DOHH2 (cell line): ENCODE results near the gene FOXN3.

Source experiments
- H3F3A ChIP-seq: fragments of 200-600 bp; sonication (generic), shearing (Covaris generic); 2 replicates; pipeline ENCODE4 v1.6.0; 2016; ENCODE audit warnings: antibody characterized with exemption, mild to moderate bottlenecking; ENCODE audit not compliant: control insufficient read depth, insufficient read depth
- H3K27ac ChIP-seq: fragments of 200-600 bp; sonication (generic); 2 replicates; pipeline ENCODE4 v1.5.1; 2014; ENCODE audit warnings: low read depth, mild to moderate bottlenecking, low read length, moderate library complexity
- H3K27me3 ChIP-seq: fragments of 200-600 bp; sonication (generic); 2 replicates; pipeline ENCODE4 v1.6.1; 2014; ENCODE audit warnings: mild to moderate bottlenecking, low read length, mixed read lengths; ENCODE audit not compliant: control insufficient read depth
- H3K36me3 ChIP-seq: fragments of 200-600 bp; sonication (generic); 2 replicates; pipeline ENCODE4 v1.6.1; 2014; ENCODE audit warnings: mild to moderate bottlenecking, low read length, moderate library complexity, mixed read lengths; ENCODE audit not compliant: control insufficient read depth
- H3K4me1 ChIP-seq: fragments of 200-600 bp; sonication (generic); 2 replicates; pipeline ENCODE4 v1.6.1; 2014; ENCODE audit warnings: mild to moderate bottlenecking, low read length, mixed read lengths; ENCODE audit not compliant: control insufficient read depth
- H3K4me2 ChIP-seq: fragments of 200-600 bp; sonication (generic); 2 replicates; pipeline ENCODE4 v1.6.0; 2014; ENCODE audit warnings: mild to moderate bottlenecking, low read length, moderate library complexity
- H3K4me3 ChIP-seq: fragments of 200-600 bp; sonication (generic); 2 replicates; pipeline ENCODE4 v1.5.1; 2014; ENCODE audit warnings: mild to moderate bottlenecking, low read length, mixed read lengths
- H3K79me2 ChIP-seq: fragments of 200-600 bp; sonication (generic); 2 replicates; pipeline ENCODE4 v1.6.1; 2014; ENCODE audit warnings: mild to moderate bottlenecking, low read length, mixed read lengths; ENCODE audit not compliant: control insufficient read depth
- H3K9me2 ChIP-seq: fragments of 200-600 bp; sonication (generic); replicated peaks from 2 replicates; pipeline ENCODE4 v1.6.1; 2014; ENCODE audit warnings: mild to moderate bottlenecking, low read length, mixed read lengths; ENCODE audit not compliant: control insufficient read depth
- H3K9me3 ChIP-seq: fragments of 200-600 bp; sonication (generic); 2 replicates; pipeline ENCODE4 v1.6.1; 2014; ENCODE audit warnings: antibody characterized with exemption, low read length, mixed read lengths; ENCODE audit not compliant: control insufficient read depth, insufficient read depth
- H4K20me1 ChIP-seq: fragments of 200-600 bp; sonication (generic); 2 replicates; pipeline ENCODE4 v1.6.0; 2014; ENCODE audit warnings: low read depth, mild to moderate bottlenecking, antibody characterized with exemption, low read length, moderate library complexity; ENCODE audit not compliant: control insufficient read depth, insufficient read depth
- EZH2phosphoT487 ChIP-seq: fragments of 200-600 bp; sonication (generic); IDR thresholded peaks from 2 replicates; pipeline ENCODE4 v1.6.1; 2017; ENCODE audit warnings: borderline replicate concordance, mild to moderate bottlenecking, antibody characterized with exemption, low read length, moderate library complexity, mixed read lengths
- TF ChIP-seq, protein P1 (sequence below): fragments of 200-600 bp; sonication (generic); IDR thresholded peaks from one replicate; pipeline ENCODE4 v1.5.1; 2014; ENCODE audit warnings: antibody characterized with exemption, mild to moderate bottlenecking, low read depth, low read length; ENCODE audit not compliant: poor library complexity, severe bottlenecking

Gene FOXN3

DNA sequence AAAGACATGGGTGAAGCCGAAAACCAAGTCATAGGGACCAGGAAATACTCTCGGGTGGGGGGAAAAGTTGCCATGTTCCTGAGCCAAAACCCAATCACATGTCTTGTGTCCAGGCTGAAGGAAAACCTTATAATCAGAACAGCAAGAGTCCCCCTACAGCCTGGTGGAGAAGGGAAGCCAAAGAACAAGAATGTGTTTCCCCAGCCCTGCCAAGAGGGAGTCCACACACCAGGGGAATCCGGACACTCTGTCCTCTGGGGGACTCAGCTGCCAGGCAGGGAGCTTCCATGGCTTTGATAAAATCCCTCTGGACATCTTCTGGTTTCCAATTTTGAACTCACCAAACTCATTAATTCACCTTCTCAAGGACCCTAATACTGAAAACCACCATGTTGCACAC is 273.0 kb downstream of the FOXN3 start:
- no peak overlapping the region for H3K27ac ChIP-seq
- H3K27me3 ChIP-seq = peaks cover 5% of the 10 kb centered on the region; the same call in 1 of the 2 replicates
- TF ChIP-seq, protein P1, sequence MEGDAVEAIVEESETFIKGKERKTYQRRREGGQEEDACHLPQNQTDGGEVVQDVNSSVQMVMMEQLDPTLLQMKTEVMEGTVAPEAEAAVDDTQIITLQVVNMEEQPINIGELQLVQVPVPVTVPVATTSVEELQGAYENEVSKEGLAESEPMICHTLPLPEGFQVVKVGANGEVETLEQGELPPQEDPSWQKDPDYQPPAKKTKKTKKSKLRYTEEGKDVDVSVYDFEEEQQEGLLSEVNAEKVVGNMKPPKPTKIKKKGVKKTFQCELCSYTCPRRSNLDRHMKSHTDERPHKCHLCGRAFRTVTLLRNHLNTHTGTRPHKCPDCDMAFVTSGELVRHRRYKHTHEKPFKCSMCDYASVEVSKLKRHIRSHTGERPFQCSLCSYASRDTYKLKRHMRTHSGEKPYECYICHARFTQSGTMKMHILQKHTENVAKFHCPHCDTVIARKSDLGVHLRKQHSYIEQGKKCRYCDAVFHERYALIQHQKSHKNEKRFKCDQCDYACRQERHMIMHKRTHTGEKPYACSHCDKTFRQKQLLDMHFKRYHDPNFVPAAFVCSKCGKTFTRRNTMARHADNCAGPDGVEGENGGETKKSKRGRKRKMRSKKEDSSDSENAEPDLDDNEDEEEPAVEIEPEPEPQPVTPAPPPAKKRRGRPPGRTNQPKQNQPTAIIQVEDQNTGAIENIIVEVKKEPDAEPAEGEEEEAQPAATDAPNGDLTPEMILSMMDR = no peak
- TF ChIP-seq EZH2phosphoT487 = no peak
- H3K4me3 ChIP-seq = no peak overlapping the region
- no peaks in the 10 kb centered on the region for H3K79me2 ChIP-seq
- no peaks in the 10 kb centered on the region for H3K36me3 ChIP-seq
- H3K4me2 ChIP-seq = no peak overlapping the region
- no peaks in the 10 kb centered on the region; the same call in 1 of the 2 replicates for H3K9me2 ChIP-seq
- H4K20me1 ChIP-seq = no peaks in the 10 kb centered on the region
- no peaks in the 10 kb centered on the region for H3K9me3 ChIP-seq
- no peaks in the 10 kb centered on the region for H3F3A ChIP-seq
- H3K4me1 ChIP-seq = no peaks in the 10 kb centered on the region

DNA sequence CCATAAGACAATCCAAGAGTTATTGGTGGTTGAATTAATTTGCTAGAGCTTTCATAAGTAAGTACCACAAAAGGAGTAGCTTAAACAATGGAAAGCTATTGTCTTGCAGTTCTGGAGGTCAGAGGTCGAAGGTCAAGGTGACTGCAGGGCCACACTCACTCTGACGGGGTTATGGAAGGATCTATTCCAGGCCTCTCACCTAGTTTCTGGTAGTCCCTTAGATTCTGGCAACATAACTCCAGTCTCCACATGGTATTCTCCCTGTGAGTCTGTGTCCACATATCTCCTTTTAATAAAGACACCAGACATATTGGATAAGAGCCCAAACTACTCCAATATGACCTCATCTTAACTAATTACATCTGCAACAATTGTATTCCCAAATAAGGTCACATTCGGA is 273.4 kb downstream of the FOXN3 start:
- no peaks in the 10 kb centered on the region for H3K36me3 ChIP-seq
- TF ChIP-seq, protein P1 = no peak
- TF ChIP-seq EZH2phosphoT487 = no peak

DNA sequence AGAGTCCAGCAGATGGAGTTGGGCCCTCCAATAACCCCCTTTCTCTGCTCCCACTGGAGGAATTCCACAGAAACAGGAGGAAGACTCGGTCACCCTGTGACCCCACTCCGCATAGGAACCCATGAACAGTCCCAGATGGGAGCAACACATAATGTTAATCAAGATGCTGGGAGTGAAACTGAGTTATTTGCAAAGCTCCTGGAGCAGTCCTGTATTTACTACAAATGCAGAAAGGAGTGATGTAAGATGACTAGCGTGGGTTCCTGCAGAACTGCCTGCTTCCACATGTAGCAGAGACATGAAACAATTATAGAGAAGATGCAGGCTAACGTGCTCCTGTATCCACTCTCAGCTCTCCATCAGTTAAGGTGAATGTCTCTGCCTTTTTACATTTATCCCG is 274.7 kb downstream of the FOXN3 start:
- Histone ChIP-seq H3K4me1 (no peaks in the 10 kb centered on the region), H3K79me2 (no peaks in the 10 kb centered on the region)

More for the DNA sequence above, 273.4 kb downstream of the FOXN3 start:
- Histone ChIP-seq H3K27me3 (peaks cover 5% of the 10 kb centered on the region; the same call in 1 of the 2 replicates), H3F3A (no peaks in the 10 kb centered on the region), H4K20me1 (no peaks in the 10 kb centered on the region), H3K4me2 (no peak overlapping the region), H3K27ac (no peak overlapping the region), H3K4me1 (no peaks in the 10 kb centered on the region), H3K9me3 (no peaks in the 10 kb centered on the region), H3K79me2 (no peaks in the 10 kb centered on the region), H3K4me3 (no peak overlapping the region), H3K9me2 (no peaks in the 10 kb centered on the region; the same call in 1 of the 2 replicates)

More for the DNA sequence above, 274.7 kb downstream of the FOXN3 start:
- H3K36me3 ChIP-seq = no peaks in the 10 kb centered on the region
- H3K9me3 ChIP-seq = no peaks in the 10 kb centered on the region
- TF ChIP-seq, protein P1 = no peak
- no peak for TF ChIP-seq EZH2phosphoT487
- H3K27me3 ChIP-seq = peaks cover 5% of the 10 kb centered on the region; the same call in 1 of the 2 replicates
- H3K4me2 ChIP-seq = no peak overlapping the region
- H3K27ac ChIP-seq = no peak overlapping the region
- no peaks in the 10 kb centered on the region; the same call in 1 of the 2 replicates for H3K9me2 ChIP-seq
- no peak overlapping the region for H3K4me3 ChIP-seq
- H3F3A ChIP-seq = no peaks in the 10 kb centered on the region
- H4K20me1 ChIP-seq = no peaks in the 10 kb centered on the region
